A549 (cell line): ENCODE measurements around the gene P3R3URF.

Experiments used
- CEBPB ChIP-seq, 2 experiments: fragments of >200 bp in 1 of 2; sonication (Bioruptor Twin) in 1 of 2; formaldehyde crosslinking in 1 of 2; IDR thresholded peaks; 2 replicates each; pipeline ENCODE4 v1.6.1; 2012 to 2016
- CHD4 ChIP-seq: fragments of 200-600 bp; sonication (generic); IDR thresholded peaks from 2 replicates; pipeline ENCODE4 v1.6.1; 2016; ENCODE audit warnings: antibody characterized with exemption, mild to moderate bottlenecking, borderline replicate concordance
- CTCF ChIP-seq: fragments of >200 bp; sonication (Bioruptor Twin); formaldehyde crosslinking; IDR thresholded peaks from 3 replicates; pipeline ENCODE4 v1.5.1; 2016
- HDAC2 ChIP-seq: fragments of 200-600 bp; sonication (generic); IDR thresholded peaks from 2 replicates; pipeline ENCODE4 v1.6.1; 2016
- POLR2A ChIP-seq: IDR thresholded peaks from 2 replicates; pipeline ENCODE4 v1.6.1; 2012; ENCODE audit warnings: mild to moderate bottlenecking, low read length

DNA sequence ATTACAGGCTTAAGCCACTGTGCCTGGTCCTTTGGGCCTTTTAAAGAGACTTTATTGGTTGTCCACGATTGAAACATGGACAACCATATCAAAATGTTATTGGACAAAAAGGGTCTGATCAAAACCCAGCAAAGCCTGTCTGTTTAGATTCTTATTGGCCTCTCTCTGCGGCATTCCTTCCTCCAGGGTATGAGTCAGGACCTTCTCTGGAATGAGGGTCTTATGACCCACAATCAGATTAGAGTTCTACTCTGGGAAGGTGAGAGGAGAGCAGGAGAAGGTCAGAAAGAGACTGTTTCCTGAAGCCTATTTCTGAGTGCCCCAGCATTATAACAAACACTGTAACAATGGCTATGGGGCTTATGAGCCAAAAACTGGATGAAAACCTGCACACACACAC is 34.8 kb upstream of the P3R3URF start:
- TF ChIP-seq CEBPB (IDR thresholded peaks at IDR 0.05) (no peak), CTCF (no peak), CHD4 (no peak), HDAC2 (no peak), POLR2A (no peak)
